Type B pancreatic cell (in vitro differentiated cells): ENCODE data around the gene BBC3. TPM values are rescaled to one million over a fixed set of nuclear protein-coding genes. Genes with fewer than 3 reads are reported as not detected.

Experiments used
- DNase-seq: peaks from one replicate; pipeline ENCODE4 v3.0.0; 2021; ENCODE audit warnings: mixed read lengths; ENCODE audit not compliant: unreplicated experiment; ENCODE audit errors: extremely low spot score
- H3K27ac Mint-ChIP-seq: 2 replicates; pipeline ENCODE4 v1.8.0; 2021; ENCODE audit warnings: mild to moderate bottlenecking, mixed read lengths
- H3K27me3 Mint-ChIP-seq: 2 replicates; pipeline ENCODE4 v1.8.0; 2021; ENCODE audit warnings: mixed read lengths
- H3K36me3 Mint-ChIP-seq: 2 replicates; pipeline ENCODE4 v1.8.0; 2021; ENCODE audit warnings: mixed read lengths
- H3K4me1 Mint-ChIP-seq: one replicate; pipeline ENCODE4 v1.8.0; 2021; ENCODE audit warnings: mixed read lengths; ENCODE audit not compliant: unreplicated experiment
- H3K4me3 Mint-ChIP-seq: 2 replicates; pipeline ENCODE4 v1.8.0; 2021; ENCODE audit warnings: mild to moderate bottlenecking, mixed read lengths
- H3K9me3 Mint-ChIP-seq: 2 replicates; pipeline ENCODE4 v1.8.0; 2021; ENCODE audit warnings: mixed read lengths
- total RNA-seq: library from RNA; stranded (reverse); gene quantifications from 2 replicates; pipeline ENCODE4 v1.2.1, GENCODE V29; 2021; ENCODE audit warnings: low replicate concordance
- TF ChIP-seq, protein P1 (sequence below): fragments of 200-600 bp; sonication (generic); conservative IDR thresholded peaks from 2 replicates; pipeline ENCODE4 v1.5.0; 2021; ENCODE audit warnings: antibody characterized with exemption, mild to moderate bottlenecking

Gene BBC3
- total RNA-seq, 1 donor from 2014 or later: 14.8 TPM

GRCh38 chr19:47197141-47197540 is 33.9 kb downstream of the BBC3 start:
- H3K9me3 Mint-ChIP-seq: no peaks in the 10 kb centered on the region
- H3K27ac Mint-ChIP-seq: no peak overlapping the region
- no peak overlapping the region for H3K4me3 Mint-ChIP-seq
- H3K36me3 Mint-ChIP-seq: peaks cover 25% of the 10 kb centered on the region
- TF ChIP-seq, protein P1, sequence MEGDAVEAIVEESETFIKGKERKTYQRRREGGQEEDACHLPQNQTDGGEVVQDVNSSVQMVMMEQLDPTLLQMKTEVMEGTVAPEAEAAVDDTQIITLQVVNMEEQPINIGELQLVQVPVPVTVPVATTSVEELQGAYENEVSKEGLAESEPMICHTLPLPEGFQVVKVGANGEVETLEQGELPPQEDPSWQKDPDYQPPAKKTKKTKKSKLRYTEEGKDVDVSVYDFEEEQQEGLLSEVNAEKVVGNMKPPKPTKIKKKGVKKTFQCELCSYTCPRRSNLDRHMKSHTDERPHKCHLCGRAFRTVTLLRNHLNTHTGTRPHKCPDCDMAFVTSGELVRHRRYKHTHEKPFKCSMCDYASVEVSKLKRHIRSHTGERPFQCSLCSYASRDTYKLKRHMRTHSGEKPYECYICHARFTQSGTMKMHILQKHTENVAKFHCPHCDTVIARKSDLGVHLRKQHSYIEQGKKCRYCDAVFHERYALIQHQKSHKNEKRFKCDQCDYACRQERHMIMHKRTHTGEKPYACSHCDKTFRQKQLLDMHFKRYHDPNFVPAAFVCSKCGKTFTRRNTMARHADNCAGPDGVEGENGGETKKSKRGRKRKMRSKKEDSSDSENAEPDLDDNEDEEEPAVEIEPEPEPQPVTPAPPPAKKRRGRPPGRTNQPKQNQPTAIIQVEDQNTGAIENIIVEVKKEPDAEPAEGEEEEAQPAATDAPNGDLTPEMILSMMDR: no peak
- peaks cover 6% of the 10 kb centered on the region for H3K4me1 Mint-ChIP-seq
- no peak for DNase-seq
- H3K27me3 Mint-ChIP-seq: no peaks in the 10 kb centered on the region

GRCh38 chr19:47195434-47195833 is 35.6 kb downstream of the BBC3 start:
- H3K9me3 Mint-ChIP-seq: no peaks in the 10 kb centered on the region
- no peak for DNase-seq
- TF ChIP-seq, protein P1: no peak
- H3K27ac Mint-ChIP-seq: no peak overlapping the region
- H3K27me3 Mint-ChIP-seq: no peaks in the 10 kb centered on the region
- peaks cover 16% of the 10 kb centered on the region for H3K4me1 Mint-ChIP-seq
- no peak overlapping the region for H3K4me3 Mint-ChIP-seq
- H3K36me3 Mint-ChIP-seq: peaks cover 20% of the 10 kb centered on the region

GRCh38 chr19:47190167-47190727 is 40.8 kb downstream of the BBC3 start:
- Mint-ChIP-seq H3K4me3 (peak overlapping the region; percentile 57), H3K36me3 (peaks cover 8% of the 10 kb centered on the region), H3K27me3 (no peaks in the 10 kb centered on the region), H3K9me3 (no peaks in the 10 kb centered on the region), H3K4me1 (peaks cover 53% of the 10 kb centered on the region), H3K27ac (peak overlapping the region; percentile 90)
- DNase-seq: no peak
- TF ChIP-seq, protein P1: no peak

- H3K4me1 Mint-ChIP-seq: peaks cover 47% of the 10 kb centered on the region
- H3K27ac Mint-ChIP-seq: peak overlapping the region; percentile 90
- H3K36me3 Mint-ChIP-seq: peaks cover 4% of the 10 kb centered on the region
- H3K9me3 Mint-ChIP-seq: no peaks in the 10 kb centered on the region
- peak overlapping the region; percentile 27 for H3K4me3 Mint-ChIP-seq
- TF ChIP-seq, protein P1: no peak
- H3K27me3 Mint-ChIP-seq: no peaks in the 10 kb centered on the region
- no peak for DNase-seq
These were observed 42.4 kb downstream of the BBC3 start for GRCh38 chr19:47188507-47189033.

DNA sequence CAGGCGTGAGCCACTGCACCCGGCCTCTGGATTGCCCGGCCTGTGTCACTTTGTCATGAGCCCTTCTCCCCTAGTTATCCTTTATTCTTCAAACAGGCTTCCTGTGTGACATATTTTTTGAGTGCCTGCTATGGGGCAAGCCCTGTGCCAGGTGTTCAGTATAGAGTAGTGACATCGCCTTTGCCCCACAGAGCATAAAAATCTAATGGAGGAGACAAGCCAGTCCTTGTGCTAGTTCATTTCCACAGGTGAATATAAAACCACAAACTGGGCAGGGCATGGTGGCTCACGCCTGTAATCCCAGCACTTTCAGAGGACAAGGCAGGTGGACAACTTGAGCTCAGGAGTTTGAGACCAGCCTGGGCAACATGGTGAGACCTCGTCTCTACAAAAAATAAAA is 43.2 kb downstream of the BBC3 start:
- TF ChIP-seq, protein P1: no peak
- Mint-ChIP-seq H3K4me3 (no peak overlapping the region), H3K27ac (peak overlapping the region; percentile 90), H3K9me3 (no peaks in the 10 kb centered on the region), H3K4me1 (peaks cover 47% of the 10 kb centered on the region), H3K36me3 (peaks cover 4% of the 10 kb centered on the region), H3K27me3 (no peaks in the 10 kb centered on the region)
- DNase-seq: no peak

- H3K36me3 Mint-ChIP-seq: peaks cover 6% of the 10 kb centered on the region
These were observed 43.7 kb downstream of the BBC3 start for GRCh38 chr19:47187335-47187655.

More at GRCh38 chr19:47187335-47187655, 43.7 kb downstream of the BBC3 start:
- no peaks in the 10 kb centered on the region for H3K27me3 Mint-ChIP-seq
- DNase-seq: no peak
- peaks cover 47% of the 10 kb centered on the region for H3K4me1 Mint-ChIP-seq
- no peak overlapping the region for H3K4me3 Mint-ChIP-seq
- peak overlapping the region; percentile 72 for H3K27ac Mint-ChIP-seq
- H3K9me3 Mint-ChIP-seq: no peaks in the 10 kb centered on the region
- TF ChIP-seq, protein P1: no peak
